ENCODE measurements around the gene AKIP1. TPM values are rescaled to one million over a fixed set of nuclear protein-coding genes. Genes with fewer than 3 reads are reported as not detected.
A peak's percentile ranks its signal among the peaks of the same experiment; 100 is the strongest.

Gene AKIP1
- total RNA-seq, 4 donors from 2014 or later, result 10.1 to 18.6 (median 13.6) TPM

- TF ChIP-seq, protein P1, sequence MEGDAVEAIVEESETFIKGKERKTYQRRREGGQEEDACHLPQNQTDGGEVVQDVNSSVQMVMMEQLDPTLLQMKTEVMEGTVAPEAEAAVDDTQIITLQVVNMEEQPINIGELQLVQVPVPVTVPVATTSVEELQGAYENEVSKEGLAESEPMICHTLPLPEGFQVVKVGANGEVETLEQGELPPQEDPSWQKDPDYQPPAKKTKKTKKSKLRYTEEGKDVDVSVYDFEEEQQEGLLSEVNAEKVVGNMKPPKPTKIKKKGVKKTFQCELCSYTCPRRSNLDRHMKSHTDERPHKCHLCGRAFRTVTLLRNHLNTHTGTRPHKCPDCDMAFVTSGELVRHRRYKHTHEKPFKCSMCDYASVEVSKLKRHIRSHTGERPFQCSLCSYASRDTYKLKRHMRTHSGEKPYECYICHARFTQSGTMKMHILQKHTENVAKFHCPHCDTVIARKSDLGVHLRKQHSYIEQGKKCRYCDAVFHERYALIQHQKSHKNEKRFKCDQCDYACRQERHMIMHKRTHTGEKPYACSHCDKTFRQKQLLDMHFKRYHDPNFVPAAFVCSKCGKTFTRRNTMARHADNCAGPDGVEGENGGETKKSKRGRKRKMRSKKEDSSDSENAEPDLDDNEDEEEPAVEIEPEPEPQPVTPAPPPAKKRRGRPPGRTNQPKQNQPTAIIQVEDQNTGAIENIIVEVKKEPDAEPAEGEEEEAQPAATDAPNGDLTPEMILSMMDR (IDR thresholded peaks at IDR 0.05), result no peak
- TF ChIP-seq POLR2A (IDR thresholded peaks at IDR 0.05), result no peak
- intact Hi-C loops (cut with DNase I; ENCODE audit: low total_unique reads), result loop anchor here (10.0 kb wide), 1 partner anchor 262 kb away; no protein-coding TSS in a partner anchor
- H3K4me3 ChIP-seq (ENCODE audit: low read depth, poor library complexity, severe bottlenecking), result no peak overlapping the region
- 85 to 92% methylated on average over 4 of the region's 4 CpGs for WGBS, 2 donors
- DNase-seq (ENCODE audit: low spot score in 2 of 2), result no peak
Measured at GRCh38 chr11:8956860-8957259, 45.9 kb downstream of the AKIP1 start.

- H3K4me3 ChIP-seq (ENCODE audit: low read depth, poor library complexity, severe bottlenecking), result no peak overlapping the region
- no peak for TF ChIP-seq POLR2A (IDR thresholded peaks at IDR 0.05)
- TF ChIP-seq, protein P1 (IDR thresholded peaks at IDR 0.05), result no peak
- WGBS, 2 donors, result 26 to 33% methylated on average over 2 of the region's 2 CpGs
- no peak for DNase-seq (ENCODE audit: low spot score in 2 of 2)
- intact Hi-C loops (cut with DNase I; ENCODE audit: low total_unique reads), result loop anchor here (10.0 kb wide), 1 partner anchor 265 kb away; no protein-coding TSS in a partner anchor
Measured at GRCh38 chr11:8959546-8960166, 48.7 kb downstream of the AKIP1 start.

- intact Hi-C loops (cut with DNase I; ENCODE audit: low total_unique reads), result no loop called here
- H3K4me3 ChIP-seq (ENCODE audit: low read depth, poor library complexity, severe bottlenecking), result no peak overlapping the region
- DNase-seq (ENCODE audit: low spot score in 2 of 2), result no peak
- TF ChIP-seq POLR2A (IDR thresholded peaks at IDR 0.05), result no peak
- TF ChIP-seq, protein P1 (IDR thresholded peaks at IDR 0.05), result no peak
- WGBS, 2 donors, result 50 to 53% methylated on average over 2 of the region's 2 CpGs
Measured at GRCh38 chr11:8961401-8961800, 50.4 kb downstream of the AKIP1 start.

- WGBS, 2 donors, result 25 to 26% methylated on average over 2 of the region's 2 CpGs
- DNase-seq (ENCODE audit: low spot score in 2 of 2), result no peak
- TF ChIP-seq, protein P1 (IDR thresholded peaks at IDR 0.05), result no peak
- no peak for TF ChIP-seq POLR2A (IDR thresholded peaks at IDR 0.05)
- no peak overlapping the region for H3K4me3 ChIP-seq (ENCODE audit: low read depth, poor library complexity, severe bottlenecking)
- intact Hi-C loops (cut with DNase I; ENCODE audit: low total_unique reads), result no loop called here
Measured at GRCh38 chr11:8962841-8963240, 51.9 kb downstream of the AKIP1 start.

- peak; percentile 75 to 96 for DNase-seq (ENCODE audit: low spot score in 2 of 2)
- 3 to 5% methylated on average over 32 to 33 of the region's 39 CpGs for WGBS, 2 donors
- intact Hi-C loops (cut with DNase I; ENCODE audit: low total_unique reads), result no loop called here
- TF ChIP-seq, protein P1 (IDR thresholded peaks at IDR 0.05), result no peak
- no peak for TF ChIP-seq POLR2A (IDR thresholded peaks at IDR 0.05)
- H3K4me3 ChIP-seq (ENCODE audit: low read depth, poor library complexity, severe bottlenecking), result peak overlapping the region; percentile 88
Measured at GRCh38 chr11:8963569-8964323, 52.8 kb downstream of the AKIP1 start.
